HepG2 (cell line): Measurements from ENCODE around the gene CTDSP1.

ENCODE experiments used
- CTCF ChIP-seq: sonication (generic); formaldehyde crosslinking; IDR thresholded peaks from 2 replicates; pipeline ENCODE4 v1.5.0; 2020; ENCODE audit warnings: mild to moderate bottlenecking, missing genetic modification reagents, moderate library complexity
- EZH2 ChIP-seq: conservative IDR thresholded peaks from 2 replicates; pipeline ENCODE4 v1.6.1; 2012; ENCODE audit warnings: mild to moderate bottlenecking, low read depth, low read length, moderate library complexity
- NFYB ChIP-seq: sonication (generic); formaldehyde crosslinking; IDR thresholded peaks from 2 replicates; pipeline ENCODE4 v1.4.0; 2020; ENCODE audit warnings: missing genetic modification reagents
- NR2F1 ChIP-seq, 2 experiments: fragments of 450-650 bp in 1 of 2; formaldehyde crosslinking in 1 of 2; IDR thresholded peaks; 2 replicates each; pipeline versions ENCODE4 v1.5.0 to v1.6.1; 2016 to 2020; ENCODE audit warnings: mild to moderate bottlenecking in 1 of 2, missing compliant biosample characterization in 1 of 2, missing genetic modification reagents in 1 of 2, moderate library complexity in 1 of 2
- NR3C1 ChIP-seq: sonication (generic); formaldehyde crosslinking; IDR thresholded peaks from 2 replicates; pipeline ENCODE4 v1.4.0; 2020; ENCODE audit warnings: missing genetic modification reagents
- RFX5 ChIP-seq: IDR thresholded peaks from 2 replicates; pipeline ENCODE4 v1.6.1; 2011; ENCODE audit warnings: low read depth, low read length, improper control_type of control experiment
- RXRB ChIP-seq: IDR thresholded peaks from 2 replicates; pipeline ENCODE4 v1.6.1; 2016; ENCODE audit warnings: borderline replicate concordance, missing genetic modification reagents, missing compliant biosample characterization
- ZBTB1 ChIP-seq: sonication (generic); formaldehyde crosslinking; IDR thresholded peaks from 2 replicates; pipeline ENCODE4 v1.4.0; 2020; ENCODE audit warnings: missing genetic modification reagents, borderline replicate concordance
- ZNF234 ChIP-seq: sonication (generic); formaldehyde crosslinking; conservative IDR thresholded peaks from 2 replicates; pipeline ENCODE4 v1.5.1; 2020; ENCODE audit warnings: mild to moderate bottlenecking, missing genetic modification reagents
- ZNF337 ChIP-seq: sonication (generic); formaldehyde crosslinking; IDR thresholded peaks from 2 replicates; pipeline ENCODE4 v1.5.1; 2020; ENCODE audit warnings: missing genetic modification reagents, low read depth, mild to moderate bottlenecking, borderline replicate concordance
- ZNF713 ChIP-seq: sonication (generic); formaldehyde crosslinking; IDR thresholded peaks from 2 replicates; pipeline ENCODE4 v1.4.0; 2020; ENCODE audit warnings: mild to moderate bottlenecking, missing genetic modification reagents

- TF ChIP-seq ZNF713, result no peak
- no peak for TF ChIP-seq ZNF234
- no peak for TF ChIP-seq NR3C1 (CRISPR knock-in tag)
- TF ChIP-seq NR2F1 (CRISPR knock-in tag; IDR thresholded peaks at IDR 0.05), result no peak
- no peak for TF ChIP-seq ZNF337
- TF ChIP-seq EZH2, result no peak
- no peak for TF ChIP-seq CTCF (CRISPR knock-in tag)
- TF ChIP-seq NFYB, result no peak
- no peak for TF ChIP-seq RXRB (CRISPR knock-in tag)
- no peak for TF ChIP-seq ZBTB1 (CRISPR knock-in tag)
- TF ChIP-seq RFX5, result no peak
Measured at GRCh38 chr2:218430721-218431120, 31.1 kb downstream of the CTDSP1 start.
